Duodenal mucosa (tissue), 2 donors: ENCODE results near the gene ALG2.
"Not testable (repeated sequence)": the region's sequence is repeated elsewhere in the genome, so short reads cannot be mapped to it uniquely, and the experiment has no call there.

ENCODE experiments used
- H3K27ac ChIP-seq: one replicate; pipeline ENCODE4 v1.7.0; 2013; ENCODE audit warnings: low read depth, low read length
- H3K27me3 ChIP-seq, 2 donors: one replicate each; pipeline ENCODE4 v1.7.0; 2013; ENCODE audit warnings: low read length in 2 of 2, control low read depth in 1 of 2; ENCODE audit not compliant: insufficient read depth in 2 of 2, control insufficient read depth in 1 of 2
- H3K36me3 ChIP-seq, 2 donors: one replicate each; pipeline ENCODE4 v1.7.0; 2013; ENCODE audit warnings: low read length in 2 of 2, control low read depth in 1 of 2; ENCODE audit not compliant: insufficient read depth in 2 of 2, control insufficient read depth in 1 of 2
- H3K4me1 ChIP-seq, 2 donors: one replicate each; pipeline ENCODE4 v1.7.0; 2013; ENCODE audit warnings: low read length in 2 of 2, control low read depth in 1 of 2; ENCODE audit not compliant: insufficient read depth in 2 of 2, control insufficient read depth in 1 of 2
- H3K4me3 ChIP-seq, 2 donors: one replicate each; pipeline ENCODE4 v1.7.0; 2013; ENCODE audit warnings: low read length in 2 of 2, low read depth in 1 of 2
- H3K9ac ChIP-seq, 2 donors: one replicate each; pipeline ENCODE4 v1.7.0; 2013; ENCODE audit warnings: low read length in 2 of 2, low read depth in 1 of 2
- H3K9me3 ChIP-seq, 2 donors: one replicate each; pipeline ENCODE4 v1.7.0; 2013; ENCODE audit warnings: low read length in 2 of 2, control low read depth in 1 of 2; ENCODE audit not compliant: control insufficient read depth in 1 of 2

Gene ALG2

GRCh38 chr9:99238331-99238730 lies 16.6 kb upstream of the ALG2 start:
- Histone ChIP-seq H3K27ac (no peak overlapping the region), H3K9ac (no peak overlapping the region), H3K4me1 (no peaks in the 10 kb centered on the region), H3K9me3 (no peaks in the 10 kb centered on the region), H3K4me3 (no peak overlapping the region), H3K36me3 (peaks cover 0 to 13% of the 10 kb centered on the region in 2 donors), H3K27me3 (no peaks in the 10 kb centered on the region)

- peaks cover 0 to 17% of the 10 kb centered on the region in 2 donors for H3K36me3 ChIP-seq
- not testable (repeated sequence) for H3K4me1 ChIP-seq, H3K4me3 ChIP-seq, H3K9ac ChIP-seq, H3K27ac ChIP-seq, H3K9me3 ChIP-seq, H3K27me3 ChIP-seq
Observed at GRCh38 chr9:99237849-99238248, 16.1 kb upstream of the ALG2 start.

- Histone ChIP-seq H3K9me3 (no peaks in the 10 kb centered on the region), H3K4me3 (no peak overlapping the region), H3K36me3 (peaks cover 0 to 18% of the 10 kb centered on the region in 2 donors), H3K27ac (no peak overlapping the region), H3K27me3 (no peaks in the 10 kb centered on the region), H3K9ac (no peak overlapping the region), H3K4me1 (no peaks in the 10 kb centered on the region)
Observed at GRCh38 chr9:99237356-99237755, 15.6 kb upstream of the ALG2 start.

- Histone ChIP-seq H3K4me1 (no peaks in the 10 kb centered on the region), H3K9ac (no peak overlapping the region), H3K4me3 (no peak overlapping the region), H3K36me3 (peaks cover under 1 to 26% of the 10 kb centered on the region in 2 donors), H3K27ac (no peak overlapping the region), H3K9me3 (no peaks in the 10 kb centered on the region), H3K27me3 (no peaks in the 10 kb centered on the region)
Observed at GRCh38 chr9:99235926-99236634, 14.3 kb upstream of the ALG2 start.

- no peak overlapping the region for H3K4me3 ChIP-seq
- no peaks in the 10 kb centered on the region for H3K9me3 ChIP-seq
- H3K9ac ChIP-seq = no peak overlapping the region
- H3K27ac ChIP-seq = no peak overlapping the region
- peaks cover 9 to 29% of the 10 kb centered on the region in 2 donors for H3K36me3 ChIP-seq
- no peaks in the 10 kb centered on the region for H3K27me3 ChIP-seq
- no peaks in the 10 kb centered on the region for H3K4me1 ChIP-seq
Observed at GRCh38 chr9:99235069-99235468, 13.3 kb upstream of the ALG2 start.

GRCh38 chr9:99234618-99235017 lies 12.9 kb upstream of the ALG2 start:
- Histone ChIP-seq H3K9ac (no peak overlapping the region), H3K27ac (no peak overlapping the region), H3K4me1 (no peaks in the 10 kb centered on the region), H3K36me3 (peaks cover 9 to 32% of the 10 kb centered on the region in 2 donors), H3K4me3 (no peak overlapping the region), H3K9me3 (no peaks in the 10 kb centered on the region), H3K27me3 (no peaks in the 10 kb centered on the region)

DNA sequence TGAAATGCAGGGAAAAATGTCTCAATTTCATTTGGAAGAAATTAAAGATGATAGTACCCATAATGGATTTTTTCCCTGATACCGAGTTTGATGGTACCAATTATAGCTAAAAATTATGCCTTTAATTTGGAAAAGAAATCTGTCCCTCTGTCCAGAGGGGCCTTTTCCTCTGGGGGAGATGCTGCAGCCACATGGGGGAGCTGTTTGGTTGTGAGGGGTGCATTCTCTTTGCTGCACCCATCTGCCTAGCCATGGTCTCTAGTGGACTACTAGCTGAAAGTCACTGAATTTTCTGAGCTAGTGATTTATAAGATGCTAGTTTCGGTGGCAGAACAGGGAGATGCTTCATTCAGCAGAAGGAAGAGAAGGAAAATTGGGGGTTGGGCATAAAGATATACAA lies 10.0 kb upstream of the ALG2 start:
- H3K9ac ChIP-seq = no peak overlapping the region
- H3K9me3 ChIP-seq = no peaks in the 10 kb centered on the region
- no peaks in the 10 kb centered on the region for H3K4me1 ChIP-seq
- H3K4me3 ChIP-seq = no peak overlapping the region
- H3K36me3 ChIP-seq = peaks cover 25 to 51% of the 10 kb centered on the region in 2 donors
- no peak overlapping the region for H3K27ac ChIP-seq
- no peaks in the 10 kb centered on the region for H3K27me3 ChIP-seq

GRCh38 chr9:99230206-99230605 lies 8.5 kb upstream of the ALG2 start:
- Histone ChIP-seq H3K9ac (no peak overlapping the region), H3K27me3 (no peaks in the 10 kb centered on the region), H3K27ac (no peak overlapping the region), H3K9me3 (no peaks in the 10 kb centered on the region), H3K36me3 (peaks cover 33 to 62% of the 10 kb centered on the region in 2 donors), H3K4me3 (no peak overlapping the region), H3K4me1 (peaks cover under 1 to 5% of the 10 kb centered on the region in 2 donors)

DNA sequence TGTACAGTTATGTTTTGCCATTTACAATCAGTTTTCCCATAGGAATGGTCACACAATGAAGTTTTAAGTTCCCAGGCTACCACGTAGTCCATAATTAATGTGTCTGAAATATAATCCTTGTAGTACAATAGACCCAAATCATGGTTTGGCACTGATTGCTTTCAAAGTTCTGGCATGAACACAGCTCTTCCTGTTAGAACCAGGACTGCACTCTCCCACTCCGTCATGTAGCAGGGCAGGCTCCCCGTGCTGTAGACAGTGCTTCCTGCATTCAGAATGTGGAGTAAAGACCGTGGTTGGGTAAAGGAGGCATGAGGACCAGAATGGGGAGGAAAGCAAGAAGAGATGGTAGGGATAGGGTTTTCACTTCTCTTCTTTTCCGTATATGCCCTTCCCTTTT lies 4.3 kb upstream of the ALG2 start:
- Histone ChIP-seq H3K36me3 (peaks cover 33 to 55% of the 10 kb centered on the region in 2 donors), H3K27ac (no peak overlapping the region), H3K4me1 (peaks cover 22 to 29% of the 10 kb centered on the region in 2 donors), H3K9ac (no peak overlapping the region), H3K27me3 (no peaks in the 10 kb centered on the region), H3K9me3 (no peaks in the 10 kb centered on the region), H3K4me3 (no peak overlapping the region)

- Histone ChIP-seq H3K27me3 (no peaks in the 10 kb centered on the region), H3K9me3 (no peaks in the 10 kb centered on the region), H3K9ac (no peak overlapping the region), H3K27ac (no peak overlapping the region), H3K4me1 (peaks cover 35 to 36% of the 10 kb centered on the region in 2 donors), H3K36me3 (peaks cover 24 to 39% of the 10 kb centered on the region in 2 donors), H3K4me3 (no peak overlapping the region)
Observed at GRCh38 chr9:99224445-99224844, 2.7 kb upstream of the ALG2 start.
